Right ventricle myocardium superior (tissue), 1 donor: ENCODE measurements around the gene CNKSR1. TPM values are rescaled to one million over a fixed set of nuclear protein-coding genes. Genes with fewer than 3 reads are reported as not detected.

Experiments
- ATAC-seq: fragments of 200-7000 bp; cut with Tn5 transposase; one replicate; pipeline ENCODE4 v1.9.1; 2020; ENCODE audit warnings: mild to moderate bottlenecking; ENCODE audit not compliant: poor library complexity
- DNase-seq: peaks from one replicate; pipeline ENCODE4 v3.0.0-alpha.2; 2020
- intact Hi-C: fragments of 100-400 bp; cut with DNase I; formaldehyde crosslinking; loops from one replicate; pipeline ENCODE4 v1.11.2; 2022
- total RNA-seq: library from RNA; stranded (reverse); fragmentation: NEBNext Ultra II Directional; extraction: Animal tissue kit (Norgen Biotek cat#: 25700); gene quantifications from one replicate; pipeline ENCODE4 v1.2.1, GENCODE V29; 2021
- donor health status: DM: no; HTN: yes; CAD: no; lungs with severe emphysema.

CNKSR1 gene
- total RNA-seq, 1 donor from 2014 or later, result 1.4 TPM

DNA sequence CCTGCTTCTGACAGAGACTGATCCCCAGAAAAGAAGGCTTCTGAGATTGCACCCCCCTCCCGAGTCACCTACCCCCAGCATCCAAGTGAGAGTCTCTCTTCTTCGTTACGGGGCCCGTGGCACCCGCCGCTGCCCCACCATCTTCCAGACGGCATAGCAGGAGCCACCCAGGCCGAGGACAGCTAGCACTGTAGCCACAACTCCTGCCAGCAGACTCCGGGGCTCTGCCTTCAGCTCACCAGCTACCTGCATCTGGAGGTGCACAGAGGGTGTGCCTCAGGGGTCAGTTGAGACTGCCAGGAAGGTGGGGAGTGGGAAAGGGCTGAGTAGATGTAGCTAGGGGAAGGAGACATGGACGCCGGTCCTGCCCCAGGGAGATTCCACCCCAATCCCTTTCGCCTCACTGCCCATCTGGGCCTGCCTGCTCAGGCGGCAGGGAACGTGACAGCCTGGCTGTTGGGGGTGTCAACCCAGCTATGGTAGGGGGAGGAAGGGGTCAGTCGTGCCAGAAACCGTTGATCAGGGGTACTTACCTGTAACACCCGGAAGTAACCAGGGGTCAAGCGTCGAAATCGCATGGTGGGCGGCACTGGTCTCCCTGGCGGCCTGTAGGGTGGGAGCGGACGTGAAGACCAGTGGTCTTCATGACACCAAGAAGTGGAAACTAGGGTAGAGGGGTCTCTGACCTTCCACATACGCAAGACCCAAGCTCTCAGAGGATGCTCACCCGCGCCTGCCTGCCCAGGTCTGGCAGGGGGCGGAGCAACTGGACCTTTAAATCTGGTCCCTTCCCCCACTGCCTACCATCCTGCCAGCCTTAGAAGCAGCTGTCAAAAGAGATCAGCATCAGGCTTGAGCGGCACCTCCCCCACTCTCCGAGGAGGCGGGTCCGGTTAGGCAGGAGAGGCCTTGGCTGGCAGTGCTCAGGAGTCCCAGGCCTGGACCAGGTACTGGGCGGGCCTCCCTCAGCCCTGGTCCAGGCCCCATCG, 5.9 kb upstream of the CNKSR1 start, which contains the start of gene ZNF593OS:
TSS of gene ZNF593OS (minus strand) at position 749 of the 989 bp plus-strand sequence. CDS start at position 578, 171 bp downstream.
- intact Hi-C loops, result no loop called here
- ATAC-seq (no peak), DNase-seq (no peak)

DNA sequence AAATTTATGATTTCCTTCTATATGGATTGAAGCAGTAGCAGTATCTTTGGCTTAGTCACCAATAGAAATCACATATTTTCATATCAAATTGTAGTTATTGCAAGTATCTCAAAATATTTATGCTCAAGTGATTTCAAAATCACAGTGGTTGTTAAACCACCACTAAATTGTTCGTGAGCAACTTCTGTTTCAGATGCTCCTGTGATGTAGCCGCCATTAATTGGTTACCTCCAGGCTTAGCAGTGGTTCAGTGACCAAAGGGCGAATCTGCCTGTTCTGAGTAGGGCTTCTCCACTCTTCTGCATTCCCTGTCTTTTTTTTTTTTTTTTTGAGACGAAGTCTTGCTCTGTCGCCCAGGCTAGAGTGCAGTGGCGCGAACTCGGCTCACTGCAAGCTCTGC, 1.9 kb upstream of the CNKSR1 start:
- intact Hi-C loops, result no loop called here
- DNase-seq (no peak), ATAC-seq (no peak)

- intact Hi-C loops, result loop anchor here (10.0 kb wide), 1 partner anchor 145 kb away; no protein-coding TSS in a partner anchor
- DNase-seq, result no peak
- ATAC-seq, result no peak
Observed at GRCh38 chr1:26180010-26180506, 2.8 kb downstream of the CNKSR1 start.

- ATAC-seq, result no peak
Observed at GRCh38 chr1:26181586-26182382, 4.5 kb downstream of the CNKSR1 start.

GRCh38 chr1:26182383-26182696, 5.0 kb downstream of the CNKSR1 start:
- intact Hi-C loops, result loop anchor here (10.0 kb wide), 1 partner anchor 142 kb away; no protein-coding TSS in a partner anchor
- ATAC-seq (no peak), DNase-seq (no peak)

More at GRCh38 chr1:26181586-26182382, 4.5 kb downstream of the CNKSR1 start:
- no peak for DNase-seq
- intact Hi-C loops, result loop anchor here (10.0 kb wide), 1 partner anchor 143 kb away; no protein-coding TSS in a partner anchor

- no peak for ATAC-seq
- no peak for DNase-seq
- intact Hi-C loops, result loop anchor here (10.0 kb wide), 1 partner anchor 141 kb away; no protein-coding TSS in a partner anchor
Observed at GRCh38 chr1:26184086-26184485, 6.8 kb downstream of the CNKSR1 start.

- DNase-seq, result no peak
- no peak for ATAC-seq
- intact Hi-C loops, result loop anchor here (10.0 kb wide), 1 partner anchor 140 kb away; no protein-coding TSS in a partner anchor
Observed at GRCh38 chr1:26184883-26185282, 7.6 kb downstream of the CNKSR1 start.

DNA sequence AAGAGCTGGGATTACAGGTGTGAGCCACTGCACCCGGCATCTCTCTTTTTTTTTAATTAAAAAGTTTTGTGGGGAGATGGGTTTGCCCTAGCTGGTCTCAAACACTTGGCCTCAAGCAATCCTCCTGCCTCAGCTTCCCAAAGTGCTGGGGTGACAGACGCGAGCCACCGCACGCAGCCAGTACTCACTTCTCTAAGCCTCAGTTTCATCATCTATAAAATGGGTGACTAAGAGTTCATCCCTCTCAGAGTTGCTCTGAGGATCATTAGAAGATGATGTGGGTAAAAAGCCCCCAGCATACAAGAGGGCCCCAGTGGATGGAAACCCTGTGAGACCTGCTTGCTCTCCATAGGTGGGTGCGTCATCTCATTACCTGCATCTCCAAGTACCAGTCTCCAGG, 10.6 kb downstream of the CNKSR1 start:
- intact Hi-C loops, result loop anchor here (10.0 kb wide), 1 partner anchor 137 kb away; no protein-coding TSS in a partner anchor
- DNase-seq (no peak), ATAC-seq (no peak)

- intact Hi-C loops, result loop anchor here (10.0 kb wide), 1 partner anchor 136 kb away; no protein-coding TSS in a partner anchor
- DNase-seq, result no peak
Observed at GRCh38 chr1:26188477-26188876, 11.2 kb downstream of the CNKSR1 start.

GRCh38 chr1:26189331-26189730, 12.0 kb downstream of the CNKSR1 start:
- intact Hi-C loops, result loop anchor here (10.0 kb wide), 1 partner anchor 135 kb away; no protein-coding TSS in a partner anchor
- DNase-seq (no peak), ATAC-seq (no peak)

More at GRCh38 chr1:26188477-26188876, 11.2 kb downstream of the CNKSR1 start:
- ATAC-seq, result no peak

- intact Hi-C loops, result loop anchor here (10.0 kb wide), 1 partner anchor 135 kb away; no protein-coding TSS in a partner anchor
- ATAC-seq (no peak), DNase-seq (no peak)
Observed at GRCh38 chr1:26189751-26190275, 12.5 kb downstream of the CNKSR1 start.

DNA sequence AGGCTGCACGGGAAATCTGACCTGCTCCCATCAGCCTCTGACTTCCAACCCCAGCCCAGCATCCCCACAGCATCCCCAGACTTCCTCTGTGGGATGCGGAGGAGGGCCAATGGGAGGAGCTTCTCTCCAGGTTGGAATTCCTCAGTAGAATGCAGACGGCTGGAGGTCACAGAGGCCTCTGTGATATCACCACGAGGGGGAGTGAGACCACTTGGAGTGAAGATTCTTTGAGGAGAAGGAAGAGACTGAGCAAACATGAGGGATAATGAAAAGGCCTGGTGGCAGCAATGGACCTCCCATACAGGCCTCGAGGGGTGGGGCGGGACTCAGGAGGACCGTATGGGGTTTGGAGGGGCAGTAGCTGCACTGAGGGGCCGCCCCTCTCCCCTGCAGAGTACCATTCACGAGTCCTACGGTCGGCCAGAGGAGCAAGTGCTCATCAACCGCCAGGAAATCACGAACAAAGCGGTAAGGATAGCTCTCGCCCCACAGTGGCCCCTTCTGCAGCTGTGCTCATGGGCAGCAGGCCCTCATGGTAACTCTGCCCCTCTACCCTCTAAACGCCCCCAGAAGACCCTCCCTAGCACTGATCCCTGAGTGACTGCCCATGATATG, 13.2 kb downstream of the CNKSR1 start, which contains the start of gene CATSPER4:
TSS of gene CATSPER4 (plus strand) at position 230 of the 615 bp plus-strand sequence. CDS start at position 256, 26 bp downstream.
- ATAC-seq (no peak), DNase-seq (no peak)
- intact Hi-C loops, result no loop called here

- DNase-seq, result no peak
- no peak for ATAC-seq
- intact Hi-C loops, result no loop called here
Observed at GRCh38 chr1:26191739-26192138, 14.4 kb downstream of the CNKSR1 start.

DNA sequence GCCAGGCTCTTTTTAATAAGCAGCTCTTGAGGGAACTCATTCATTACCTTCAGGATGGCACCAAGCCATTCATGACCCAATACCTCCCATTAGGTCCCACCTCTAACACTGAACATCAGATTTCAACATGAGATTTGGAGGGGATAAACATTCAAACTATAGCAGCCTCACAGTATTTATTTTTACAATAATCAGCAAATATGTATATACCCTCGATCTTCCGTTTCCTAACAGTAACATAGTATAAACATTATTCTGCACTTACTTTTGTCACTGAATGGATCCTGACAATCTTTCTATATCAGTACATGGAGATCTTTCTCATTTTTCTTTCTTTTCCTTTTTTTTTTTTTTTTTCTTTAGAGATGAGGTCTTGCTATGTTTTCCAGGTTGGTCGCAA, 18.5 kb downstream of the CNKSR1 start:
- intact Hi-C loops, result no loop called here
- ATAC-seq (no peak), DNase-seq (no peak)

DNA sequence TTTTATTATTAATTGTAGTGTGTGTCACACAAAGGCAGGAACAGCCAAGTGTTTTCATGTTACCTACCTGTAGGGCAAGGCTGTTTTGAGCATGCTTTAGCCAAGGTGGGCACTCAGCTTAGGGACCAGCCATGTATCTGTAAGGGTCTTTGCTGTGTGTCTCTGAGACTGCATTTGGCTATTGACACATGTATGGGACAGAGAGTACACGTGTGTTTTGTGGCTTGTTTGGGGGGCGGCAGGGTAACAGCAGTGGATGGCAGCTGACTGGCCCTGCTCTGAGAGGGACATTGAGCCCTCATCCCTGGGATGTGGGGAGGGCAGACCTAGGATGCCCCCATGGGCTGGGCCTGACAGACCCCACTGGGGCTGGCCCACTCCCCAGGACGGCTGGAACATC, 20.0 kb downstream of the CNKSR1 start:
- intact Hi-C loops, result no loop called here
- no peak for DNase-seq
- no peak for ATAC-seq

DNA sequence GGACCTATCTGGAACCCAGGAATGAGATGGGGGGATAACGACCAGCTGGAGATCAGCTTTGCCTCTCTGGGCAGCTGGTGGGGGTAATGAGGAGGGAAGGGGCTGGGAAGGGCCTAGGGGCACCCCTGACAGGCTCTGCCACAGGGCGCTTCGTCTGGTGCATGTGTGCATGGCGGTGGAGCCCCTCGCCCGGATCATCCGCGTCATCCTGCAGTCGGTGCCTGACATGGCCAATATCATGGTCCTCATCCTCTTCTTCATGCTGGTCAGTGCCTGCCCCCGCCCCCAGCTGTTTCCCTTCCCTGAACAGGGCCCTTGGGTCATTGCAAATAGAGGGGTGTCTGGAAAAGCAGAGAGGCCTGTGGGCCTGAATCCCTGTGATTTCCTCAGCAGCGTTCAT, 20.5 kb downstream of the CNKSR1 start:
- intact Hi-C loops, result no loop called here
- DNase-seq, result no peak
- ATAC-seq, result no peak

DNA sequence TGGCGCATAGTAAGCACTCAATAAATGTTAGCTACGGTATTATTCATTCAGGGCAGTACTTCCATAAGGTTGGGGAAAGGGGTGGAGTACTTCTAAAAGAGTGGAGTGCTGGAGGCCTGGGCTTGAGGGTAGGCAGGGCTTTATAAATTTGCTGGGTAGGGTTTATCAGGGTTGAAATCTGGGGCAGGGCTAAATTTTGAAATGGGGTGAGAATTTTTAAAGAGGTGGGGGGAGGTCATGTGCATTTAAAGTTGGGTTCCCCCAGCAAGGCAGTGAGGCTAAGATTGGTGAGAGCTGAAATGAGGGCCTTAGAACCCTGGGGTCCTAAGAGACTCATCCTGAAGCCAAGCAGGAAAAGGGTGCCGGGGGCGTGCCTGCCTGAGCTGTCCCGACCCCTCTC, 23.1 kb downstream of the CNKSR1 start:
- DNase-seq (no peak), ATAC-seq (no peak)
- intact Hi-C loops, result no loop called here
